Vagina (tissue), 2 donors: ENCODE measurements around the gene KIF21B.

Experiments
- POLR2A ChIP-seq, 2 donors: fragments of 450-650 bp; IDR thresholded peaks; one replicate each; pipeline ENCODE4 v1.6.1; 2017; ENCODE audit warnings: antibody characterized with exemption in 2 of 2, mild to moderate bottlenecking in 2 of 2, moderate library complexity in 2 of 2
- TF ChIP-seq, protein P1 (sequence below), 3 experiments: fragments of 450-650 bp in 2 of 3; fragments of 200-600 bp in 1 of 3; sonication (generic) in 1 of 3; IDR thresholded peaks; one replicate each; pipeline ENCODE4 v1.5.1; 2017 to 2019; ENCODE audit warnings: antibody characterized with exemption in 3 of 3, mild to moderate bottlenecking in 2 of 3, moderate library complexity in 2 of 3

DNA sequence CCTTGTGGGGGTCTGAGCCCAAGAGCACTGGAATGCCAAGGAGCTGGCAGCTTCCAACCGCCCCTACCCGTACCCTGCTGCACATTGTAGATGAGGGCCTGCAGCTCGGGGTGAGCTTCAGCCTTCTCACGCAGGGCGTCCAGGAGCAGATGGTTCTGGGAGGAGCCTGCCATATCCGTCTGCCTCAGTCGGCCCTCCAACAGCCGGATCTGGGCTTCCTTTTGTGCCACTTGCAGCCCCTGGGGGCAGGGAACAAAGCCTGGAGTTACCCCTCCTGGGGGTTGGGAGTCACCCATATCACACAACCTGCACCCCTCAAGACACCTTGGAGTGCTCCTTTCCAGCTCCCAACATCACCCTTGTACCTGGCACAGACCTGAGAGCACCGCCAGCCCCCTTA lies 34.8 kb downstream of the KIF21B start:
- TF ChIP-seq, protein P1, sequence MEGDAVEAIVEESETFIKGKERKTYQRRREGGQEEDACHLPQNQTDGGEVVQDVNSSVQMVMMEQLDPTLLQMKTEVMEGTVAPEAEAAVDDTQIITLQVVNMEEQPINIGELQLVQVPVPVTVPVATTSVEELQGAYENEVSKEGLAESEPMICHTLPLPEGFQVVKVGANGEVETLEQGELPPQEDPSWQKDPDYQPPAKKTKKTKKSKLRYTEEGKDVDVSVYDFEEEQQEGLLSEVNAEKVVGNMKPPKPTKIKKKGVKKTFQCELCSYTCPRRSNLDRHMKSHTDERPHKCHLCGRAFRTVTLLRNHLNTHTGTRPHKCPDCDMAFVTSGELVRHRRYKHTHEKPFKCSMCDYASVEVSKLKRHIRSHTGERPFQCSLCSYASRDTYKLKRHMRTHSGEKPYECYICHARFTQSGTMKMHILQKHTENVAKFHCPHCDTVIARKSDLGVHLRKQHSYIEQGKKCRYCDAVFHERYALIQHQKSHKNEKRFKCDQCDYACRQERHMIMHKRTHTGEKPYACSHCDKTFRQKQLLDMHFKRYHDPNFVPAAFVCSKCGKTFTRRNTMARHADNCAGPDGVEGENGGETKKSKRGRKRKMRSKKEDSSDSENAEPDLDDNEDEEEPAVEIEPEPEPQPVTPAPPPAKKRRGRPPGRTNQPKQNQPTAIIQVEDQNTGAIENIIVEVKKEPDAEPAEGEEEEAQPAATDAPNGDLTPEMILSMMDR (IDR thresholded peaks at IDR 0.05) = no peak
- no peak for TF ChIP-seq POLR2A (IDR thresholded peaks at IDR 0.05)
